Gastroesophageal sphincter (tissue), 4 donors: Measurements from ENCODE around the gene ARX. TPM values are rescaled to one million over a fixed set of nuclear protein-coding genes. Genes with fewer than 3 reads are reported as not detected.

ENCODE experiments used
- ATAC-seq: fragments of 150-250 bp; one replicate; pipeline ENCODE4 v1.9.1; 2016; ENCODE audit warnings: mild to moderate bottlenecking, moderate library complexity
- H3K27ac ChIP-seq, 4 donors: fragments of 200-600 bp; sonication (generic) in 3 of 4; 1 replicate in 3 of 4; 2 replicates in 1 of 4; pipeline ENCODE4 v1.5.1; 2016 to 2019
- H3K27me3 ChIP-seq: fragments of 200-600 bp; sonication (generic); one replicate; pipeline ENCODE4 v1.5.1; 2019
- H3K36me3 ChIP-seq, 2 donors: fragments of 200-600 bp; sonication (generic); one replicate each; pipeline ENCODE4 v1.5.1; 2019; ENCODE audit warnings: control low read depth in 1 of 2
- H3K4me1 ChIP-seq, 3 donors: fragments of 200-600 bp; sonication (generic); 1 replicate in 2 of 3; 2 replicates in 1 of 3; pipeline ENCODE4 v1.5.1; 2016 to 2019; ENCODE audit warnings: control low read depth in 2 of 3
- H3K4me3 ChIP-seq, 2 donors: fragments of 200-600 bp; sonication (generic); one replicate each; pipeline ENCODE4 v1.5.1; 2019; ENCODE audit warnings: mild to moderate bottlenecking in 1 of 2, moderate library complexity in 1 of 2
- H3K9me3 ChIP-seq, 3 donors: fragments of 200-600 bp; sonication (generic); one replicate each; pipeline ENCODE4 v1.5.1; 2017 to 2019; ENCODE audit warnings: control low read depth in 2 of 3
- CTCF ChIP-seq, 4 experiments: fragments of 200-600 bp in 2 of 4; fragments of 450-650 bp in 2 of 4; sonication (generic) in 1 of 4; IDR thresholded peaks; one replicate each; pipeline ENCODE4 v1.5.1; 2017 to 2019; ENCODE audit warnings: antibody characterized with exemption in 4 of 4, mild to moderate bottlenecking in 2 of 4, moderate library complexity in 2 of 4
- EP300 ChIP-seq: sonication (generic); formaldehyde crosslinking; IDR thresholded peaks from one replicate; pipeline ENCODE4 v1.6.1; 2017; ENCODE audit warnings: antibody characterized with exemption, mild to moderate bottlenecking
- POLR2A ChIP-seq, 2 donors: fragments of 450-650 bp; IDR thresholded peaks; one replicate each; pipeline ENCODE4 v1.6.1; 2017; ENCODE audit warnings: antibody characterized with exemption in 2 of 2, mild to moderate bottlenecking in 2 of 2, moderate library complexity in 1 of 2
- POLR2AphosphoS5 ChIP-seq: sonication (generic); formaldehyde crosslinking; IDR thresholded peaks from one replicate; pipeline ENCODE4 v1.6.1; 2017; ENCODE audit warnings: antibody characterized with exemption
- WGBS, 2 donors: methylation state at CpG; one replicate each; pipeline ENCODE4 v1.1.5; 2018; ENCODE audit warnings: low coverage in 1 of 2; 5-methylcytosine and 5-hydroxymethylcytosine counted together
- total RNA-seq, 4 donors: library from RNA; depleted of rRNA; stranded (reverse); fragments of >200 nt; gene quantifications; one replicate each; pipeline ENCODE4 v1.1.0, GENCODE V29; 2016

Gene ARX
- total RNA-seq, 4 donors from 2014 or later = not detected

DNA sequence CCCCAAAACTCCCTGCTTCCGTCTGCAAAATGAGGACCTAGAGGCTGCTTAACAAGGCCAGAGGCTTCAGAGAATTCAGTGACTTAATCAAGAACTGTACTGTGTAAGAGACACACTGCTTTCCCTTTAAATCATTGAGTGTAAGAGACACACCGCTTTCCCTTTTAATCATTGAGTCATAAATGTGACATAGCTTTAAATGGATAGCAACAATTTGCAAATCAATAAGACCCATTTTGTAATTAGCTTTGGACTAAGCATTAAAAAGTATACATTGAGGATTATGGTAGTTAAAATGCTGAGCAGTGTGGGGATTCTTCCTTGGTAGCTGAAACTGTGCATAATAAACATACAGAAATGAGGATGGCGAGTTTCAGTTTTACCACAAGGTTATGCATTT is 31.8 kb downstream of the ARX start:
- H3K27me3 ChIP-seq = no peaks in the 10 kb centered on the region
- ATAC-seq = no peak
- WGBS, 2 donors = 79 to 88% methylated on average over 3 of the region's 3 CpGs
- no peaks in the 10 kb centered on the region for H3K4me1 ChIP-seq
- no peak overlapping the region for H3K4me3 ChIP-seq
- peaks cover 0 to 5% of the 10 kb centered on the region in 2 donors for H3K36me3 ChIP-seq
- no peaks in the 10 kb centered on the region for H3K9me3 ChIP-seq
- TF ChIP-seq CTCF (IDR thresholded peaks at IDR 0.05) (no peak), POLR2AphosphoS5 (no peak), POLR2A (IDR thresholded peaks at IDR 0.05) (no peak), EP300 (no peak)
- H3K27ac ChIP-seq = no peak overlapping the region

DNA sequence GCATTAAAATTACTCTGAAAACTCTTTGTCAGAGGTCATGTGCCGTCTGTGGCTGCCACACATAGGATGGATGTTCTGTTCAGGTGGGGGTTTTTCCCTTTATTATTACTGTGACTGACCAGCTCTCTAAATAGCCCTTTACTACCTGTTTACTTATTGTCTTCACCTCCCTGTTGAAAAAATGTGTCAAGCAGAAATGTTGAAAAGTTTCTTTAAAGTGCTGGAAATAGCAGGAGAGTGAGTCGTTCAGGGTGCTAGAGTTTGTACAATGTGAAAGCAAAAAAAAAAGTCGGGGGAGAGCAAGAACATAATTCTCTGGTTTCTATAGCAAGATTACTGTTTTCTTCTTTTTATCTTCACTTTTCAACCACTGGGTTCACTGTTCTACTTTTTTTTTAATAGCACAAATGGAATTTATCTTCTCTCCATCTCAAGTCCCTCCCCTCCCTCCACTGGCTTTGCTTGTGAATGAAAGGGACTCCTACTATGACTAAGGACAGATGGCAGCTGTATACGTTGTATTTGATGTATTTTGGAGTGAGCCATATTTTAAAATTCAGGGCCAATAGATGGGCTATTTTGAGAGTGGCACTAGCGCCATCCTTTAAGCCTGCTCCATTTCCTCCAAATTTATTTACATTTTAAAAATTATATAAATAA is 33.3 kb downstream of the ARX start:
- Histone ChIP-seq H3K27me3 (no peaks in the 10 kb centered on the region), H3K9me3 (no peaks in the 10 kb centered on the region), H3K4me3 (no peak overlapping the region), H3K36me3 (no peaks in the 10 kb centered on the region), H3K4me1 (no peaks in the 10 kb centered on the region), H3K27ac (no peak overlapping the region)
- TF ChIP-seq EP300 = no peak
- no peak for TF ChIP-seq POLR2A (IDR thresholded peaks at IDR 0.05)
- no peak for TF ChIP-seq CTCF (IDR thresholded peaks at IDR 0.05)
- TF ChIP-seq POLR2AphosphoS5 = no peak
- ATAC-seq = no peak
- WGBS, 2 donors = 71 to 74% methylated on average over 4 to 5 of the region's 5 CpGs

- Histone ChIP-seq H3K27me3 (no peaks in the 10 kb centered on the region), H3K36me3 (no peaks in the 10 kb centered on the region), H3K9me3 (no peaks in the 10 kb centered on the region), H3K4me3 (no peak overlapping the region), H3K4me1 (no peaks in the 10 kb centered on the region), H3K27ac (no peak overlapping the region)
- 20% methylated on average over 1 of the region's 3 CpGs; no CpG with 5 or more reads in 1 of the 2 donors for WGBS, 2 donors
- TF ChIP-seq POLR2A (IDR thresholded peaks at IDR 0.05) (no peak), POLR2AphosphoS5 (no peak), CTCF (IDR thresholded peaks at IDR 0.05) (no peak), EP300 (no peak)
- no peak for ATAC-seq
Observed at GRCh38 chrX:24981030-24981429, 34.7 kb downstream of the ARX start.

GRCh38 chrX:24979081-24979480 is 36.7 kb downstream of the ARX start:
- Histone ChIP-seq H3K36me3 (no peaks in the 10 kb centered on the region), H3K4me3 (no peak overlapping the region), H3K27me3 (no peaks in the 10 kb centered on the region), H3K9me3 (no peaks in the 10 kb centered on the region), H3K27ac (no peak overlapping the region), H3K4me1 (no peaks in the 10 kb centered on the region)
- WGBS, 2 donors = 83 to 100% methylated on average over 1 to 3 of the region's 3 CpGs
- TF ChIP-seq POLR2AphosphoS5 = no peak
- TF ChIP-seq EP300 = no peak
- TF ChIP-seq CTCF (IDR thresholded peaks at IDR 0.05) = no peak
- no peak for TF ChIP-seq POLR2A (IDR thresholded peaks at IDR 0.05)
- ATAC-seq = no peak

GRCh38 chrX:24969812-24970211 is 46.0 kb downstream of the ARX start:
- TF ChIP-seq EP300 (no peak), CTCF (IDR thresholded peaks at IDR 0.05) (no peak), POLR2AphosphoS5 (no peak)
- H3K27ac ChIP-seq = no peak overlapping the region
- no peaks in the 10 kb centered on the region for H3K4me1 ChIP-seq
- no peak overlapping the region for H3K4me3 ChIP-seq
- 73 to 100% methylated on average over 2 to 5 of the region's 5 CpGs for WGBS, 2 donors
- no peaks in the 10 kb centered on the region for H3K36me3 ChIP-seq
- H3K9me3 ChIP-seq = no peaks in the 10 kb centered on the region
- no peak for ATAC-seq
- H3K27me3 ChIP-seq = no peaks in the 10 kb centered on the region
